ELF-1 (cell line): ENCODE measurements around the gene STS.
"Not testable (repeated sequence)": the region's sequence is repeated elsewhere in the genome, so short reads cannot be mapped to it uniquely, and the experiment has no call there.

ENCODE experiments used
- DNase-seq: peaks from one replicate; pipeline ENCODE4 v3.0.0-alpha.2; 2016; ENCODE audit warnings: low read depth, low spot score

STS gene

DNA sequence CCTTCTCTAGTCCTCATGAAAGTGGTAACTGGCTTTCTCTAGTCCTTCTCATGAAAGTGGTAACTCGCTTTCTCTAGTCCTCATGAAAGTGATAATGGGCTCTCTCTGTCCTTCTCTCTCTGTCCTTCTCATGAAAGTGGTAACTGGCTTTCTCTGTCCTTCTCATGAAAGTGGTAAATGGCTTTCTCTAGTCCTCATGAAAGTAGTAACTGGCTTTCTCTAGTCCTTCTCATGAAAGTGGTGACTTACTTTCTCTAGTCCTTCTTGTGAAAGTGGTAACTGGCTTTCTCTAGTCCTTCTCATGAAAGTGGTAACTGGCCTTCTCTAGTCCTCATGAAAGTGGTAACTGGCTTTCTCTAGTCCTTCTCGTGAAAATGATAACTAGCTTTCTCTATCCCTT lies 31.3 kb downstream of the STS start:
- not testable (repeated sequence) for DNase-seq

DNA sequence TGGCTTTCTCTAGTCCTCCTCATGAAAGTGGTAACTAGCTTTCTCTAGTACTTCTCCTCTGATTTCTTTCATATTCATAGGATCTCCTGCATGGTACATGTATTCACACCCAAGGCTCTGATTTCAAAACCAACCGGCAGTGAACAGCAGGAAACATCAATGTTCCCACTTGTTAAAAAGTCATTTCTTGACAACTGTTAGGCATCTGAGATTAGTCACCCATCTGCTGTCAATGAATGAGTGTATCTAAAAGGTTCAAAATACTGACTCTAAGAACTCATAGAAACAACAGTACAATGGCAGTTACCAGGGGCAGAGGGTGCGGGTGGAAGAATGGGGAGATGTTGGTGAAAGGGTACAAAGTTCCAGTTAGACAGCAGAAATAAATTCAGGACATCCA lies 31.9 kb downstream of the STS start:
- DNase-seq, result no peak

DNA sequence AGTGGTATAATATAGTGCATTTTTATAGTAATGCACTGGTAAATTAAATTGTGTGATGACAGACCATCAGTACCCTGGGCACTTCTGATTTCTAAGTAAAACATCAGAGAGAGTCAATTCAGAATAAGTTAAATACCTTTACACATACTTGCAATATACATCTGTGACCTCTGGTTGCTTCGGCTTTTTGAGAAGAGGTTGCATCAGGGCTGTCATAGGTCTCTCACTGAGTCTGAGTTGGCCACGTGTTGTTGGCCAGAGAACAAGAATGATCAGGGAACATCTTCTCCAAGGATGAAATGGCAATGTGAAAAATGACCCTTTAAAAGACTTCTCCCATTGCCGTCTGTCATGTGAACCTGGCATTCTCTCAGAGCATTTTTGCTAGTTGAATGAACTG lies 37.3 kb downstream of the STS start:
- DNase-seq, result no peak

DNA sequence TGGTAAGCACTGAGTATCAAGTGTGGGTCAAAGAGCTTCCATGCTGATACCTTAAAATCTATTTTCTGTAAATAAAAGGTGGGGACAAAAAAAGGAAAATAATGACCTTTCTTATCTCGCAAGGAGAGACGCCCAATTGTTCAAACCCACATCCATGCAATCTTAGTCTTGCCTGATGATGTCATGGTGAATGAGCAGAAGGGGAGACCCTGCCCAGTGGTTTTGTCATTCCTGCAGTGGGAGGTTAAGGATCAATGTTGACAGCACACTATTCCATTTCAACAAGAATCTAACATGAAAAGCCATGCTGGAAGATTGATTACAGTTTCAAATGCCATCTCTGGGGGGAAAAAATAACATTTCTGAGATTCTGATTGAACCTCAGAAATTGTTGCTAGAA lies 41.2 kb downstream of the STS start:
- no peak for DNase-seq

DNA sequence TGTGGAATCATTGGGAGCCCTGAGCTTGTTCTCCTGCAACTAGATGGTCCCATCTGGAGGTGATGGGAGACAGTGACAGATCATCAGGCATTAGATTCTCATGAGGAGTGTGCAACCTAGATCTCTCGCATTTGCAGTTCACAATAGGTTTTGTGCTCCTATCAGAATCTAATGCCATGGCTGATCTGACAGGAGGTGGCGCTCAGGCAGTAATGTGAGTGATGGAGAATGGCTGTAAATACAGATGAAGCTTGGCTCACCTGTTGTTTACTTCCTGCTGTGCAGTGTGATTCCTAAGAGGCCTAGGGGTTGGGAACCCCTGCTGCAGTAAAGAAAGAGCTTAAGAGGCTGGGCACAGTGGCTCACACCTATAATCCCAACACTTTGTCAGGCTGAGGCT lies 42.6 kb downstream of the STS start:
- peak; percentile 8 for DNase-seq

DNA sequence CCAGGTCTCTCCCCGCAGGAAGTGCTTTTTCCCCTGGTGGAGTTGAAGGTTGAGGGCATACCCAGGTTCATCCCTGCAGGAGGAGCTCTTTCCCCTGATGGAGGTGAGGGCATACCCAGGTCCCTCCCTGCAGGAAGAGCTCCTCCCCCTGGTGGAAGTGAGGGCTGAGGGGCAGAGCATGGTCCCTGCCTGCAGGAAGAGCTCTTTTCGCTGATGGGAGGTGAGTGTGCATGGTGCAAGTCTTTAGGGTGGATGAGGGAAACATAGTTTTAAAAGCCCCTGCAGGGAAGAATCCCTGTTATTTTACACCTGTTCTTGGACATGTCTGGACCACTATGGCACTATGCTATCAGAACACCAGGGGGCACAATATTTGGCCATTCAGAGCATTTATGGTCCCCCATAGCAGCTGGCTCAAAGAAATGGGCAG lies 44.2 kb downstream of the STS start:
- peak; percentile 69 for DNase-seq

DNA sequence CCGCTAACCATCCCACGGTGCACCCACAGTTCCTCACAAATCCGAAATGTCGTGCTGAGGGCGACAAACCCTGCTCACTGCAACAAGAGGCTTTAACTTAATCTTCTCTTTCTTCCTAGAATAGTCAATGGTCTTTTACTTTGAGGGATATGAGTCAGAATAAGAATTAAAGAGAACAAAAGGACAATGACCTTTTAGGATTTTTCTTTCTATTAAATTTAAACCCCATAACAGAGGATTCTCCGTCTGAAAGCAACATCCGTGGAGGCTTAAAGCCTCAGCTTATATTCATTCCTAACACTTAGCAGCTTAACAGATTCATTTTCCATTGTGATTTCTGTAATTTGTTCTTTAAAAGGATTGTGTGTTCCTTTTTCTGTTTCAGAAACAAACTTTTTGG lies 45.4 kb downstream of the STS start:
- no peak for DNase-seq

DNA sequence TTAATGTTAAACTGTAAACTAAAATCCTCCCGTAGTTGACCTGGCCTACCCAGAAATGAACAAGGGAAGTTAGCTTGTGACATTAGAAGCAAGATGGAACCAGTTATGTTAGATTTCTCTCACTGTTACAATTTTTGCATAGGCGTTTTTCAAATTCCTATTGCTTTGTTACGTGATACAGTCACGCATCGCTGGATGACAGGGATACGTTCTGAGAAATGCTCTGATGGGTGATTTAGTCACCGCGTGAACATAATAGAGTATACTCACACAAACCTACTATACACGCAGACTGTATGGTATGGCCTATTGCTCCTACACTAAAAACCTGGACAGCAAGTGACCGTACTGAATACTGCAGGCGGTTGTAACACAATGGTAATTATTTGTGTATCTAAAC lies 47.1 kb downstream of the STS start:
- no peak for DNase-seq
